ENCODE measurements around the gene BRSK2.
A peak's percentile ranks its signal among the peaks of the same experiment; 100 is the strongest.

Gene BRSK2

GRCh38 chr11:1382831-1383607 lies 6.7 kb upstream of the BRSK2 start:
- peaks cover 5% of the 10 kb centered on the region; the same call in 1 of the 2 replicates for H3K27me3 ChIP-seq (ENCODE audit: insufficient read depth, low read length)
- TF ChIP-seq CTCF (IDR thresholded peaks at IDR 0.05; ENCODE audit: low read length) (no peak), EZH2 (IDR thresholded peaks at IDR 0.05; ENCODE audit: borderline replicate concordance, low read length) (no peak)
- no peak overlapping the region; the same call in 1 of the 2 replicates for H3K9ac ChIP-seq (ENCODE audit: low read length)
- H3K9me2 ChIP-seq (ENCODE audit: low read depth, low read length), result no peaks in the 10 kb centered on the region
- H3K27ac ChIP-seq (ENCODE audit: low read depth, low read length, poor library complexity, severe bottlenecking), result no peak overlapping the region
- H3K4me1 ChIP-seq (ENCODE audit: insufficient read depth, low read length, severe bottlenecking), result peaks cover 3% of the 10 kb centered on the region
- no peaks in the 10 kb centered on the region for H4K20me1 ChIP-seq (ENCODE audit: insufficient read depth, low read length)
- H3K79me2 ChIP-seq (ENCODE audit: insufficient read depth, low read length), result no peaks in the 10 kb centered on the region
- no peaks in the 10 kb centered on the region for H3K9me3 ChIP-seq (ENCODE audit: low read length)
- no peaks in the 10 kb centered on the region for H3K36me3 ChIP-seq (ENCODE audit: insufficient read depth, low read length)
- H2AFZ ChIP-seq (ENCODE audit: low read length), result no peak overlapping the region
- peak overlapping the region; percentile 64 for H3K4me2 ChIP-seq (ENCODE audit: low read length)
- no peaks in the 10 kb centered on the region for H3F3A ChIP-seq (ENCODE audit: insufficient read depth, low read length)
- H3K4me3 ChIP-seq (ENCODE audit: low read depth, low read length, poor library complexity, severe bottlenecking), result peak overlapping the region; percentile 55

DNA sequence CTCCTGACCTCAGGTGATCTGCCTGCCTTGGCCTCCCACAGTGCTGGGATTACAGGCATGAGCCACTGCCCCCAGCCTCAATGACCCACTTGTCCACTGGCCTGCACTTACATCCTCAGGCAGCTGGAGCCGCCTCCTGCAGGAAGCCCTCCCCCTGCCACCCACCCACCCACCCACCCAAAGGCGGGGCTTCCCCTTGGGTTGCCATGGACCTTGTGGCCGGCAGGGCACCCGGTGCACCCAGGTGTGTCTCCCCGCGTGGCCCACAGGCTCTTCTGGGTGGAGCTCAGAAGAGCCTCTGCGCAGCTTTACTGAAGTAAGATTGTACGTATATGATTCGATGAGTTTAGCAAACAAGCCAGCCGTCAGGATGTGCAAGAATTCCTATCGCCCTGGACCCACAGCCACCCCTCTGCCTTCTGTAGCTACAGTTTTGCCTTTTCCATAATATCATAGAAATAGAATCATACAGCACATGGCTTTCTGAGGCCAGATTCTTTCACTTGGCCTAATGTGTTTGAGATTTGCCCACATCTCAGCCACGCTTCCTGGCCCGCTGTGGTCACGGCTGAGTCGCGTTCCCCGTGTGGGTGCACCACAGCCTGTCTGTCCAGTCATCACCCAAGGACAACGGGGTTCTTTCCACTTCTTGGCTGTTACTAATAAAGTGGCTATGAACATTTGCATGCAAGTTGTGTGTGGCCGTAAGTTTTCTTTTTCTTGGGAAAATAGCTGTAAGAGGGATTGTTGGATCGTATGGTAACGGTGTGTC lies 5.3 kb upstream of the BRSK2 start:
- Histone ChIP-seq H3K79me2 (ENCODE audit: insufficient read depth, low read length) (no peaks in the 10 kb centered on the region), H3K36me3 (ENCODE audit: insufficient read depth, low read length) (no peaks in the 10 kb centered on the region), H3K9me2 (ENCODE audit: low read depth, low read length) (no peaks in the 10 kb centered on the region), H3K27me3 (ENCODE audit: insufficient read depth, low read length) (peaks cover 5% of the 10 kb centered on the region; the same call in 1 of the 2 replicates), H2AFZ (ENCODE audit: low read length) (no peak overlapping the region), H3K27ac (ENCODE audit: low read depth, low read length, poor library complexity, severe bottlenecking) (no peak overlapping the region), H3K9me3 (ENCODE audit: low read length) (no peaks in the 10 kb centered on the region), H3K4me3 (ENCODE audit: low read depth, low read length, poor library complexity, severe bottlenecking) (no peak overlapping the region), H3K4me2 (ENCODE audit: low read length) (no peak overlapping the region), H4K20me1 (ENCODE audit: insufficient read depth, low read length) (no peaks in the 10 kb centered on the region), H3K4me1 (ENCODE audit: insufficient read depth, low read length, severe bottlenecking) (peaks cover 8% of the 10 kb centered on the region), H3K9ac (ENCODE audit: low read length) (no peak overlapping the region), H3F3A (ENCODE audit: insufficient read depth, low read length) (no peaks in the 10 kb centered on the region)
- no peak for TF ChIP-seq EZH2 (IDR thresholded peaks at IDR 0.05; ENCODE audit: borderline replicate concordance, low read length)
- no peak for TF ChIP-seq CTCF (IDR thresholded peaks at IDR 0.05; ENCODE audit: low read length)

- Histone ChIP-seq H3K9me2 (ENCODE audit: low read depth, low read length) (no peaks in the 10 kb centered on the region), H3K4me3 (ENCODE audit: low read depth, low read length, poor library complexity, severe bottlenecking) (no peak overlapping the region), H3K9me3 (ENCODE audit: low read length) (no peaks in the 10 kb centered on the region), H3K79me2 (ENCODE audit: insufficient read depth, low read length) (no peaks in the 10 kb centered on the region), H3F3A (ENCODE audit: insufficient read depth, low read length) (no peaks in the 10 kb centered on the region), H3K36me3 (ENCODE audit: insufficient read depth, low read length) (no peaks in the 10 kb centered on the region), H3K9ac (ENCODE audit: low read length) (no peak overlapping the region), H3K27me3 (ENCODE audit: insufficient read depth, low read length) (peaks cover 1% of the 10 kb centered on the region; the same call in 1 of the 2 replicates), H4K20me1 (ENCODE audit: insufficient read depth, low read length) (no peaks in the 10 kb centered on the region), H2AFZ (ENCODE audit: low read length) (no peak overlapping the region), H3K4me1 (ENCODE audit: insufficient read depth, low read length, severe bottlenecking) (peaks cover 9% of the 10 kb centered on the region), H3K27ac (ENCODE audit: low read depth, low read length, poor library complexity, severe bottlenecking) (no peak overlapping the region), H3K4me2 (ENCODE audit: low read length) (no peak overlapping the region)
- no peak for TF ChIP-seq CTCF (IDR thresholded peaks at IDR 0.05; ENCODE audit: low read length)
- TF ChIP-seq EZH2 (IDR thresholded peaks at IDR 0.05; ENCODE audit: borderline replicate concordance, low read length), result no peak
Measured at GRCh38 chr11:1387521-1387920, 2.2 kb upstream of the BRSK2 start.
